Brain pericyte (primary cell): ENCODE results near the gene PIR.

ENCODE experiments used
- DNase-seq: peaks from one replicate; pipeline ENCODE4 v3.0.0-alpha.2; 2012; ENCODE audit warnings: low read depth, low spot score

Gene PIR

GRCh38 chrX:15349046-15349445, 144.1 kb downstream of the PIR start:
- DNase-seq = no peak

GRCh38 chrX:15345976-15346375, 147.2 kb downstream of the PIR start:
- DNase-seq = no peak

GRCh38 chrX:15344106-15344505, 149.0 kb downstream of the PIR start:
- no peak for DNase-seq

- DNase-seq = no peak
Observed at GRCh38 chrX:15343075-15343476, 150.1 kb downstream of the PIR start.

GRCh38 chrX:15340867-15341266, 152.3 kb downstream of the PIR start:
- no peak for DNase-seq

GRCh38 chrX:15336023-15336413, 157.1 kb downstream of the PIR start:
- no peak for DNase-seq

- DNase-seq = peak; percentile 92
Observed at GRCh38 chrX:15335135-15336022, 157.8 kb downstream of the PIR start, which contains the start of gene PIGA. TSS of gene PIGA (minus strand) at chrX:15335523. CDS start at chrX:15331930, 3,593 bp downstream.
